Activated B cell treated with CpG ODN at 0.5 μM for 24 hours (primary cell): ENCODE results near the gene ISCA1. TPM values are rescaled to one million over a fixed set of nuclear protein-coding genes. Genes with fewer than 3 reads are reported as not detected.

Experiments used
- ATAC-seq: fragments of 200-7000 bp; cut with Tn5 transposase; one replicate; pipeline ENCODE4 v1.10.0; 2021; ENCODE audit warnings: low read depth, mild to moderate bottlenecking, moderate library complexity
- CTCF ChIA-PET: fragments of 350-600 bp; sonication (Branson Sonifier 250); formaldehyde crosslinking; loops from one replicate; lab custom pipeline; 2021; ENCODE audit warnings: antibody characterized with exemption; lab: Charles Lee
- POLR2A ChIA-PET: fragments of 350-600 bp; sonication (Branson Sonifier 250); formaldehyde crosslinking; loops from one replicate; lab custom pipeline; 2021; ENCODE audit warnings: antibody characterized with exemption; lab: Charles Lee
- DNase-seq: peaks from one replicate; pipeline ENCODE4 v3.0.0; 2022
- H3K27ac Mint-ChIP-seq: one replicate; pipeline ENCODE4 v1.8.0; 2020; ENCODE audit warnings: mixed read lengths
- H3K27me3 Mint-ChIP-seq: one replicate; pipeline ENCODE4 v1.8.0; 2021; ENCODE audit warnings: mixed read lengths
- H3K36me3 Mint-ChIP-seq: one replicate; pipeline ENCODE4 v1.8.0; 2021; ENCODE audit warnings: low read depth, mixed read lengths
- H3K4me1 Mint-ChIP-seq: one replicate; pipeline ENCODE4 v1.8.0; 2021; ENCODE audit warnings: mixed read lengths
- H3K4me3 Mint-ChIP-seq: one replicate; pipeline ENCODE4 v1.8.0; 2020; ENCODE audit warnings: mild to moderate bottlenecking, mixed read lengths
- H3K9me3 Mint-ChIP-seq: one replicate; pipeline ENCODE4 v1.8.0; 2020; ENCODE audit warnings: mixed read lengths
- CTCF ChIP-seq: fragments of 200-600 bp; IDR thresholded peaks from one replicate; pipeline ENCODE4 v1.8.0; 2022; ENCODE audit warnings: antibody characterized with exemption, mild to moderate bottlenecking
- intact Hi-C: fragments of 100-400 bp; cut with micrococcal nuclease; formaldehyde crosslinking; loops from one replicate; pipeline ENCODE4 v1.15.1; 2024
- total RNA-seq: library from RNA; stranded (reverse); gene quantifications from 2 replicates; pipeline ENCODE4 v1.2.3, GENCODE V29; 2022

ISCA1 gene
- total RNA-seq, 1 donor from 2014 or later = 16.0 TPM

GRCh38 chr9:86217076-86217755, 65.1 kb downstream of the ISCA1 start:
- ChIA-PET POLR2A (no interaction called here), CTCF (no interaction called here)
- no peak for DNase-seq
- Mint-ChIP-seq H3K4me3 (no peak overlapping the region), H3K27ac (no peak overlapping the region), H3K36me3 (no peaks in the 10 kb centered on the region), H3K27me3 (peaks cover 2% of the 10 kb centered on the region), H3K9me3 (no peaks in the 10 kb centered on the region), H3K4me1 (no peaks in the 10 kb centered on the region)
- no peak for ATAC-seq
- intact Hi-C loops = no loop called here
- TF ChIP-seq CTCF = no peak

Other genes starting within 250 kb of the ISCA1 start
- gene GOLM1, start 183.0 kb downstream of the ISCA1 start, total RNA-seq = 0.44 and 0.80 TPM in 2 replicates
- gene C9orf153, start 22.9 kb downstream of the ISCA1 start, total RNA-seq = 0.17 and 0.18 TPM in 2 replicates
- gene TUT7, start 71.9 kb upstream of the ISCA1 start, total RNA-seq = 43.8 and 50.4 TPM in 2 replicates